Adrenal gland (tissue), 12 donors: ENCODE measurements around the gene MITF. TPM values are rescaled to one million over a fixed set of nuclear protein-coding genes. Genes with fewer than 3 reads are reported as not detected.

ENCODE experiments used
- DNase-seq, 7 donors: peaks; one replicate each; pipeline ENCODE4 v3.0.0-alpha.2; 2019 to 2020
- H3K27ac ChIP-seq, 5 donors: fragments of 200-600 bp; sonication (generic) in 4 of 5; 1 replicate in 3 of 5; 2 replicates in 2 of 5; pipeline versions ENCODE4 v1.5.1 to v1.8.0; 2016 to 2020; ENCODE audit warnings: mild to moderate bottlenecking in 1 of 5
- H3K27me3 ChIP-seq: fragments of 200-600 bp; 2 replicates; pipeline ENCODE4 v1.8.0; 2021
- H3K36me3 ChIP-seq, 2 donors: fragments of 200-600 bp; replicated peaks in 1 of 2; 1 replicate in 1 of 2; 2 replicates in 1 of 2; pipeline versions ENCODE4 v1.5.1 to v1.8.0; 2018 to 2022
- H3K4me1 ChIP-seq, 2 donors: fragments of 200-600 bp; replicated peaks in 1 of 2; 1 replicate in 1 of 2; 2 replicates in 1 of 2; pipeline versions ENCODE4 v1.5.1 to v1.8.0; 2018 to 2021
- H3K4me3 ChIP-seq, 4 donors: fragments of 200-600 bp; sonication (generic) in 3 of 4; one replicate each; pipeline ENCODE4 v1.5.1; 2016 to 2018
- H3K9me3 ChIP-seq, 3 donors: fragments of 200-600 bp; sonication (generic) in 1 of 3; replicated peaks in 1 of 3; 1 replicate in 2 of 3; 2 replicates in 1 of 3; pipeline versions ENCODE4 v1.5.1 to v1.8.0; 2016 to 2021
- POLR2A ChIP-seq, 2 donors: fragments of 450-650 bp; IDR thresholded peaks; one replicate each; pipeline ENCODE4 v1.6.1; 2017; ENCODE audit warnings: antibody characterized with exemption in 2 of 2, mild to moderate bottlenecking in 2 of 2, moderate library complexity in 1 of 2
- WGBS, 4 donors: extraction: QIAGEN DNeasy Blood & Tissue Kit in 2 of 4; methylation state at CpG; one replicate each; pipeline versions ENCODE4 v1.1.5 to v1.1.7; 2013 to 2017; 5-methylcytosine and 5-hydroxymethylcytosine counted together
- intact Hi-C, 2 donors: fragments of 100-400 bp; cut with DNase I; formaldehyde crosslinking; loops; one replicate each; pipeline versions ENCODE4 v1.14.1 to v1.15.0; 2022 to 2023
- polyA plus RNA-seq, 3 donors: library from polyadenylated mRNA; stranded (reverse); fragments of 200-250 nt in 2 of 3; fragments of 350-450 nt in 1 of 3; fragmentation: Illumina TruSeq in 1 of 3; extraction: RNeasy Lipid Tissue Mini Kit (QIAGEN cat#74804) in 1 of 3; gene quantifications; one replicate each; pipeline ENCODE4 v1.2.3, GENCODE V29; 2013 to 2014
- total RNA-seq, 9 donors: library from RNA; depleted of rRNA in 4 of 9; stranded (reverse); fragments of >200 nt in 4 of 9; fragments of 120-200 nt in 1 of 9; fragmentation: NEBNext Ultra II Directional in 1 of 9; extraction: Animal tissue kit (Norgen Biotek cat#: 25700) in 1 of 9; gene quantifications; one replicate each; pipeline versions ENCODE4 v1.1.0 to v1.2.4, GENCODE V29; 2013 to 2023
- TF ChIP-seq, protein P1 (sequence below), 6 experiments: fragments of 450-650 bp in 4 of 6; fragments of 200-600 bp in 2 of 6; sonication (generic) in 1 of 6; IDR thresholded peaks; 1 replicate in 5 of 6; 2 replicates in 1 of 6; pipeline versions ENCODE4 v1.5.1 to v1.8.0; 2016 to 2021; ENCODE audit warnings: antibody characterized with exemption in 6 of 6, mild to moderate bottlenecking in 2 of 6, moderate library complexity in 1 of 6
- donor health status: healthy with polysubstance abuse.
- donor health status: Bipolar disorder and iron deficiency.
- donor health status: DM: yes; HTN: yes; CAD: no.
- donor health status: DM: no; HTN: no; CAD: no.
- donor health status: DM: no; HTN: no; CAD: no.
- donor health status: DM: yes; HTN: yes; CAD: no.

Gene MITF
- total and polyA plus RNA-seq, 12 donors: 2.4 to 23.4 (median 10.6) TPM

DNA sequence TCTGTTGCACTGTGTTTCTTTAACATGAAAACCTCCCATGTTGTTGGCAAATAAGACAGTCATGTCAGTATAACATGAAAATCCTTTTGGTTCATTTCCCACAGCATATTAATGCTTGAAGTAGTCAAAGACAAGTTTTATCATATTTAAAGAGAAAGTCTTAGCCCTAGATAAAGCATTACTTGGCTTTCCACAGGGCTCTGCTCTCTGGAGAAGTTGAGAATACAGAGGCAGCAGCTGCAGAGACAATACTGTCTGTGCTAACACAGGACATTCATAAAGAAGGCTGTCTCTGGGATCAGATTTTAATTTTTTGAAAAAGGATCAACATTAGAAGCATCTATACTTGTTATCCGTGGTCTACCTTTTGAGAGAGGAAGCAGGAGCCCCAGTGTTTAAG lies 156.8 kb downstream of the MITF start:
- H3K9me3 ChIP-seq: no peaks in the 10 kb centered on the region
- DNase-seq: no peak
- no peaks in the 10 kb centered on the region for H3K27me3 ChIP-seq
- H3K27ac ChIP-seq: no peak overlapping the region
- no peaks in the 10 kb centered on the region for H3K36me3 ChIP-seq
- no peak overlapping the region for H3K4me3 ChIP-seq
- intact Hi-C loops: no loop called here
- WGBS, 4 donors: 65 to 90% (median 85%) methylated on average over 1 of the region's 1 CpG
- TF ChIP-seq, protein P1, sequence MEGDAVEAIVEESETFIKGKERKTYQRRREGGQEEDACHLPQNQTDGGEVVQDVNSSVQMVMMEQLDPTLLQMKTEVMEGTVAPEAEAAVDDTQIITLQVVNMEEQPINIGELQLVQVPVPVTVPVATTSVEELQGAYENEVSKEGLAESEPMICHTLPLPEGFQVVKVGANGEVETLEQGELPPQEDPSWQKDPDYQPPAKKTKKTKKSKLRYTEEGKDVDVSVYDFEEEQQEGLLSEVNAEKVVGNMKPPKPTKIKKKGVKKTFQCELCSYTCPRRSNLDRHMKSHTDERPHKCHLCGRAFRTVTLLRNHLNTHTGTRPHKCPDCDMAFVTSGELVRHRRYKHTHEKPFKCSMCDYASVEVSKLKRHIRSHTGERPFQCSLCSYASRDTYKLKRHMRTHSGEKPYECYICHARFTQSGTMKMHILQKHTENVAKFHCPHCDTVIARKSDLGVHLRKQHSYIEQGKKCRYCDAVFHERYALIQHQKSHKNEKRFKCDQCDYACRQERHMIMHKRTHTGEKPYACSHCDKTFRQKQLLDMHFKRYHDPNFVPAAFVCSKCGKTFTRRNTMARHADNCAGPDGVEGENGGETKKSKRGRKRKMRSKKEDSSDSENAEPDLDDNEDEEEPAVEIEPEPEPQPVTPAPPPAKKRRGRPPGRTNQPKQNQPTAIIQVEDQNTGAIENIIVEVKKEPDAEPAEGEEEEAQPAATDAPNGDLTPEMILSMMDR (IDR thresholded peaks at IDR 0.05): no peak
- TF ChIP-seq POLR2A (IDR thresholded peaks at IDR 0.05): no peak
- peaks cover 0 to 8% of the 10 kb centered on the region in 2 donors for H3K4me1 ChIP-seq

DNA sequence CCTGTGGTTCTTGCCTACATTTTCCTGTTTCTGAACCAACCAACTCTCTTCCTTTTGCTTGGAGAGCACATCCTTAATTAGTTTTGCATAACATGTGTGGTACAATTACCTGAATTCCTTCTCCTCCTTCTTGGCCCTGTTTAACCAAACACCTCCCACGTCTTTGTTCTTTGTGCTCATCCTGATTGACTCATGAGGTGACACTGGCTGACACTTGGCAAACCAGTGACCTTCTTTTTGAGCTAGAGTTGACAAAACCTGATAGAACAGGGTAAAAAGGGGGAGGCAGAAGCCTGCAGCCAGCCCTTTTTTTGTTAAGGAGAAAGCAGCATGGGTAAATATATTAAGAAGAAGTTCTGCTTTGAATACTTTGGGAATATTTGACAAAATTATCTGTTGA lies 161.1 kb downstream of the MITF start:
- intact Hi-C loops: no loop called here
- Histone ChIP-seq H3K9me3 (no peaks in the 10 kb centered on the region), H3K4me1 (peaks cover 0 to 6% of the 10 kb centered on the region in 2 donors), H3K27me3 (no peaks in the 10 kb centered on the region), H3K27ac (no peak overlapping the region), H3K4me3 (no peak overlapping the region), H3K36me3 (no peaks in the 10 kb centered on the region)
- no peak for TF ChIP-seq POLR2A (IDR thresholded peaks at IDR 0.05)
- TF ChIP-seq, protein P1 (IDR thresholded peaks at IDR 0.05): no peak
- no peak for DNase-seq
- 54 to 80% (median 72%) methylated on average over 1 of the region's 1 CpG for WGBS, 4 donors

DNA sequence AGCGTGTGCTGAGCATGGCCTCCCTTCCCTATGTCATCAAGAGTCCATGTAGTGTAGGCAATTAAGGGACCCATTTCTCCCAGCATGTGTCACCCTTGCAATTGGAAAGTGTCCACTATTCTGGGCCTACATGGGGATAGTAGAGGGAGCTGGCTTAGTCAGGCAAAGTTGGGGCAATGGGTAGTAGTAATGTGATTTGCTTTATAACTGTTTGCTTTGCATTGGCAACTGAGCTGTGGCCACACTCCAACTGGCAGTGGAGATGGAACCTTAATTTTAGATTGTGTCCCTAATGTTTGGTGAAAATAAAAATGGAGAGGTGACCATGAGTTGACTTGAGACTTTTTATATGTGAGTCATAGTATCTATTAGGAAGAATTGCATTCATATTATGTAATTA lies 162.5 kb downstream of the MITF start:
- no peaks in the 10 kb centered on the region for H3K9me3 ChIP-seq

DNA sequence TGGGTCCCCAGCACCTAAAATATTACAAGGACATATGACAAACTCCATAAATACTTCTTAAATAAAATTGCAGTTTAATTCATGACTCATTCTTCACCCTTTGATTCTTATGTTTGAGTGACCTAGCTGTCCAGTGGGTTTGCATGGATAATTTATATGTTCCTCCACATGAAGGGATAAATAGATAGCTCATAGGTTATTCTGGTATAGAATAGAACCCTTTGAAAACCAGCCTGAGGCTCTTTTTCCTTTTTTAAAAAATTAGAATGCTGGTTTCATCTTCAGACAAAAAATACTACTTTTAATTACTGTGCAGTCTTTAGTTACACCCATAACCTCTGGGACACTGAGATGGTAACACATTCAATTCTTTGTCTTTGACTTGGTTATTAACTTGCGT lies 163.1 kb downstream of the MITF start:
- H3K36me3 ChIP-seq: no peaks in the 10 kb centered on the region
- WGBS, 4 donors: 78 to 93% (median 85%) methylated on average over 1 of the region's 1 CpG
- no peak overlapping the region for H3K4me3 ChIP-seq
- H3K27me3 ChIP-seq: no peaks in the 10 kb centered on the region
- peaks cover 0 to 6% of the 10 kb centered on the region in 2 donors for H3K4me1 ChIP-seq
- no peak for TF ChIP-seq POLR2A (IDR thresholded peaks at IDR 0.05)
- TF ChIP-seq, protein P1 (IDR thresholded peaks at IDR 0.05): no peak
- intact Hi-C loops: no loop called here
- H3K27ac ChIP-seq: no peak overlapping the region
- H3K9me3 ChIP-seq: no peaks in the 10 kb centered on the region
- DNase-seq: no peak

More for the DNA sequence above, 162.5 kb downstream of the MITF start:
- DNase-seq: peak in 1 of 7 donors; percentile 22
- 98 to 100% (median 100%) methylated on average over 1 of the region's 1 CpG for WGBS, 4 donors
- Histone ChIP-seq H3K27me3 (no peaks in the 10 kb centered on the region), H3K4me1 (peaks cover 0 to 6% of the 10 kb centered on the region in 2 donors), H3K36me3 (no peaks in the 10 kb centered on the region), H3K27ac (peak overlapping the region in 1 of 5 donors; percentile 36), H3K4me3 (no peak overlapping the region)
- intact Hi-C loops: no loop called here
- TF ChIP-seq POLR2A (IDR thresholded peaks at IDR 0.05): no peak
- TF ChIP-seq, protein P1 (IDR thresholded peaks at IDR 0.05): no peak
